ENCODE results near the gene TLR7.

The TLR7 gene

DNA sequence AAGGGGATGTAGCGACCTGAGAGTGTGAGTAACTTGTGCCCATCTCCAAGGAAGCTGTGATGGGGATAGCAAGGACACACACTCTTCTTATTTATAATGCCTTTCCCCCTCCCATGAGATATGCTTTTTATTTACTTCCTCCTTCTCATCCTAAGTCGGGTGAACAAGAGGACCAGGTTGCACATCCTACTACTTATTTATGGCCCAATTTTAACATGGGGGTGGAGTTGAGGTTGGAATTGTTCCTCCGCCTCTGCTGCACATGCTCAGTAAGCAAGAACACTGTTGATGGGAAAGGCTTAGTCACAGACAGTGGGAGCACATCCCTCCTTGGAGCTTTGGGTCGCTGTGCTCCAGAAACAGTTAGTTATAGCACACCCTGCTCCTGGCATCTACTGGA, 24.3 kb downstream of the TLR7 start:
- no peak for DNase-seq (ENCODE audit: low spot score)

DNA sequence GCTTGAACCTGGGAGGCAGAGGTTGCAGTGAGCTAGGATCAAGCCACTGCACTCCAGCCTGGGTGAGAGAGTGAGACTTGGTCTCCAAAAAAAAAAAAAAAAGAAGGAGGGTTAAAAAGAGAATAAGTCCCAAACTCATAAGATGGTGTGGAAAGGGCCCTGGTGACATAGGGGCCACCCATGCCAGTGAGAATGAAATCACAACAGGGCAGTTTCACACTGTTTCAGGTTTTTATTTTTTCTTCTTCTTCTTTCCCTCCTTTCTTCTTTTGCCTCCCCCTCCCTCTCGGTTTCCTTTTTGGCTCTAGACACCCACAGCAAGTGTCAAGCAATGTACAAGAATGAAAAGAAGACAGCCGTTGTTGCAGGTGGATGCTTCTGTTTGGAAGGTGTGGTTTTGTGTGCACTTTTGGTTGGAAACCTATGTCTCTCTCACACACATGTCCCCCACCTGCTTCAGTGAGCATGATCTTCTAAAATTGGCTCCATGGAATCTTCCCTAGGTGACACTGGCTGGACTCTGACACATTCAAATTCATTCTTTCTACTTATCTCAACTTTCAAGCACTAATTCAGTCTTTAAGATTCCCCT, 25.1 kb downstream of the TLR7 start:
- DNase-seq (ENCODE audit: low spot score), result no peak

DNA sequence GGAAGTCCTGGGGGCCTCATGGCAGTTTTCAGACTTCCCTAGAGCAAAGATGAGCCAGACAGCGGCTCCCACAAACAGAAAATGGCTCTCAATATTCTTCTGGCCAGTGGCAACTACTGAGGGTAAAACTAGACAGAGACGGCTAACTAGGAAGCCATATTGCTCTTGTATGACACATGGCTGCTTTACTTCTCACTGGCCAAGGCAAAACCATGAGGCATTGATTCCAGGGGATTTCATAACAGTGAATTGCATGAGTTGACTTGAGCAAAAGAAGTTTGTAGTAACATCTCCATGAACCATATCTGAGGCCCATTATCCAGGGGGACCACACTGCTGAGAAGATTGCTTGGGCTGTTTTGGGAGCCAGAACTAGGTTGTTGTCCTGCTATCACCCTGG, 25.8 kb downstream of the TLR7 start:
- no peak for DNase-seq (ENCODE audit: low spot score)

DNA sequence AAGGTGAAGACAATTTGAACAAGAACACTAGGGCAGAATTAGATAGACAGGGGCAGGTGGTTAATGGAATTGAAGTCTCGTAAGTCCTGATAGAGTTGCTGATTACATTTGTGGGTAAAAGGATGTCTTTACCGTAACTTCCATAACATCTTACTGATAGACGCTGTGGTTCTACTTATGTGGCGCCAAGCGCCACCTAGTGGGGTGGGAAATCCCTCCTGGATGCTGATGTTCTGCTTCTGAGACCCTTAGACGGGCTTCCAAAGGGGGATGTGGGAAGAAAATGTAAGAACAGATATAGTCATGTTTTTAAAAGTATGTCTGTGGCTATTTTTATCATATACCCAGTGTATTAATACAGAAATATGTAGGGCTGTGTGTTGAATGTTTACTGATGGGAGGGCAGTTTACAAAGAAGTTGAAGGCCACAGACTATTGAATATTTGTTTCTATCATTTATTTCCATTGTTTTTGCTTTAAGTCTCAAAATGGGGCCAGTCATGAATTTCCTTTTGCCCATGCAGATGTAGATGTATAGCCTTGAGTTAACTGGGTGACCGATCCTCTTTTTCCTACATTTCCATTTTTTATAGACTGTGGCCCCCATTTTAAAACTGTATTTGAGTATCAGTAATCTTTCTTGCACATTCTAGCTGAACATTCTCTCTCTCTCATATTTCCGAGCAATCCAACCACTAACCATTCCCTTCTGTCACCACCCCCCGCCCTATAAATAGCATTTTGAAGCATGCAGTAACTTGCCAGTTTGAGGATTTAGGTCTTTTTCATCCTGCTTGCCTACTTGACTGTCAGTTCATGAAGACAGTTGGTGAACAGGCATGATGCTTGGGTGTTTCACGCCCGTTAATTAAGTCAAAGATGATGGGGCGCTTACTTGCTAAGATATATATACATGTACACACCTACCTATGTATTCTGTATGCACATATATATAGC, 27.5 kb downstream of the TLR7 start:
- peak; percentile 35 for DNase-seq (ENCODE audit: low spot score)

DNA sequence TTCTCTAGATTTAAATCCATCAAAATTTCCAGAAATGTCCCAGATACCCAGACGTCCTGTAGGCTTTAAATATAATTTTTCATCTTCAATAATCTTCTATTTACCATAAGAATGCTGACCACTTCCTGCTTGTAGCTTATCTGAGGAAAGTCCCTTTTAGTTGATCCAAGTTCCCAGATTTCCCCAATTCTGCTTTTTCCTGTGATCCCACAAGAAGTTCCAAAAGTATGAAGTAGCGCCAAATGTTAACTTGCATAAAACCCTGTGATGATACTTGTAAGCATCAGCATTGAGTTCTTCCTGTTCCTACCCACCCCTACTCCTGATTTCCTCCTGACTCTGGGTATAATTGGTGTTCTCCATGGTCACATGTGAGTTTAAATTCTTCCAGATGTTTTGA, 29.0 kb downstream of the TLR7 start:
- no peak for DNase-seq (ENCODE audit: low spot score)

DNA sequence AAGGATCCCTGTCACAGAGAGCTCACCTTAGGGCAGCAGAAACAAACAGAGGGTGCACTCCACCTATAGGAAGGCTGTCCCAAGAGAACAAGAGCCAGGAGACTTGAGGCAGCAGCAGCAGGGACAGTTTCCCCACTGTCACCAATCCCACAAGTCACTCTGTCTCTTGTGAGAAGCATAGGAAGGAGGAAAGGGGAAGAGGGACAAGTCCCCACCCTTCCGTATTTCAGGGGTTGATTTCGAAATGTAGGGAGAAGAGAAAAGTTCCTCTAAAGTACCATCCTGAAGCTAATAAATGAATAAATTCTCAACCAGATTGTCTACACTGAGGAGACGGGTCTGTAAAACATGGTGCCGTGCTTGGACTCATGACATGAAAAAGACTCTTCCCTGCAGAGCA, 30.1 kb downstream of the TLR7 start:
- no peak for DNase-seq (ENCODE audit: low spot score)

DNA sequence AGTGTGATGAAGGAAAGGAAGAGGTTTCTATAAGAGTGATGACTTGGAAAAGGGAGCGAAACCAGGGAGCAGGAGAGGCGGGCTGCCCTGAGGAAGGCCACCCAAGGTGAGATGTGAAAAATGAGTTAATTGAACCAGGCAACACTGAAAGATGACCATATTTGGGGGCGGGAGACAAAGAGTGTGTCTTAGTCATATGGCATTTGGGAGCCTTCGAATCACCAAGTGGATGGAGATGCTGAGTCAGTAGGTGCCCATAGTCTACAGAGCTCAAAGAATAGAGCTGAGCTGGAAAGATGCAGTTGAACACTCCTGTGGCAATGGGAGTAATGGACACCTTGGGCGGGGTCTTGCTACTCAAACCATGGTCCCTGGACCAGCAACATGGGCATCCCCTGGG, 31.2 kb downstream of the TLR7 start:
- DNase-seq (ENCODE audit: low spot score), result no peak

DNA sequence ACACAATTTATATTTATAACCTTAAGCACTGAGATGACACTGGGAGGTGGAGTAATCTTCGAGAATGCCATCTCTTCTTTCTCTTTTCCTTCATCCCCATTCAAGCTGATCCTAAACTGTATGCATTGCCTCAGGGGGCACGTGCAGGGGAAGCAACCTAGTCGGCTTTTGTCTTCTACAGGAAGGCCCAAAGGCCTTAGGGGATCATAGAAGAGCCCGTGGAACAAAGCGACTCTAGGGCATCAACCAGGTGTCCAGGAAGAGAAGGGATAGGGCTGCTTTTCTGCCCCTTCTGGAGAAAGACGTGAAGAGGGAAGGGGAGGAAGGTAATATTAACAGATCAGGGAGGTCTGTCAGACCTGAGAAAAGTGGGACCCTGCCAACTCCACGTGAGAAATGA, 32.6 kb downstream of the TLR7 start:
- DNase-seq (ENCODE audit: low spot score), result no peak

DNA sequence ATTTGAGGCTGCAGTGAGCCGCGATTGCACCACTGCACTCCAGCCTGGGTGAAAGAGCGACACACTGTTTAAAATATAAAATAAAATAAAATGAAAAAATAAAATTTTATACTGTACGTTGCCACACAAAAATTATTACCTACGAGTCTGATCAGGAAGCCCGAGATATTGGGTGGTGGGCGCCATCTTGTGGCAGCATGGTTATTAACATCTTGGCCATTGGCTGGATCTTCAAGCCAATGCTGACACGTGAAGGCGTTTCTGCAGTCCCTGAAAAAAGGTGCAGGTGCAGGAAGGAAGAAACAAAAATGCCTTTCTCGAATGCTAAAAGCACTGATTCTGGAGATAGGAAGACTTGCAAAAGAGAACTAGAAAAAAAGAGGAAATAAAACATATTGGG, 34.6 kb downstream of the TLR7 start:
- DNase-seq (ENCODE audit: low spot score), result peak; percentile 58

DNA sequence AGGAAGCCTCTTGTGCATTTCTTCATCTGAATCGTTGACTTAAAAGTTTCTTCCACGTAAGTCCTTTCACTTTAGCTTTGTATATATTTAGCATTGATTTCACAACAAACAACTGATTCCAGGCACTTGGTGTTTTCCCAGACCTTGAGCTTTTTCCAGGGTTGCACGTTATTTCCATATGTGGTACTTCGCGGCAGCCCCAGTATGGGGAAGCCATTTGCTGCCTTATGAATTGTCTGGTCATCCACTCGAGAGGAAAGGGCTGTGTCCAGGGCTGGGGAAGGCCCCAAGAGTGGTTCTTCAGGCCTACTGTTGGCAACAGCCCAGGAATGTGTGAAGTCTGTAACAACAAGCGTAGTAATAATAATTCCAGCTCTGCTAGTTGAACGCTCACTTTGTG, 36.8 kb downstream of the TLR7 start:
- DNase-seq (ENCODE audit: low spot score), result no peak

DNA sequence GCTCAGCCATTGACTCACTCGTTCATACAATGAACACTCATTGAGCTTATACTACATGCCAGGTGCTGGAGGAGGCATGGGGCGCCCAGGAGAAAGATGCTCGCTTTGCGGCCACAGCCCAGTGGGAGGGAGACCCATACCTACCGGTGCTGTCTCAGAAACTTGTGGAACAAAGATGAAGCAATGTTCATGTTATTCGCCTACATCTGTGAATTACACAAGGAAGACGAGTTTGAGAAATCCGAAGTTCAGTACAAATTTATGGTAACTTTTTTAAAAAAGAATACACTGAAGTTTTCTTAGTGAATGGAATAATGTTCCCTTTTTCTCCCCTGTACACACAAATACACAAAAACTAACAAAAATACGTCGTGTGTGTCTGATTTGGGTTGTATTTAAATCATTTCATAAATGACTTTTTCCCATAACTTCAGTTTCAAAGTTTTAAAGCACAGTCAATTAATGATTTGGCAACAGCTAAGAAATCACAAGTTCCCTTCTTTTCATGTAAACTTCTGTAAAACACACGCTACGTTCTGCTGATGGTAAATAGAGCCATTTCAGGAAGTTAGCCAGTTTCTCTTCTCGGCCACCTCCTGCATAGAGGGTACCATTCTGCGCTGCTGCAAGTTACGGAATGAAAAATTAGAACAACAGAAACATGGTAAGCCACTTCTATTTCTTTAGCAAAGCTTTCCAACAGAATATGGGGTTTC, 39.3 kb downstream of the TLR7 start, which contains the start of gene TLR8:
Gene TLR8, plus strand, starts transcription at position 575 of the 716 bp plus-strand sequence. Its CDS starts 87 bp downstream, at position 662.
- DNase-seq (ENCODE audit: low spot score), result no peak

DNA sequence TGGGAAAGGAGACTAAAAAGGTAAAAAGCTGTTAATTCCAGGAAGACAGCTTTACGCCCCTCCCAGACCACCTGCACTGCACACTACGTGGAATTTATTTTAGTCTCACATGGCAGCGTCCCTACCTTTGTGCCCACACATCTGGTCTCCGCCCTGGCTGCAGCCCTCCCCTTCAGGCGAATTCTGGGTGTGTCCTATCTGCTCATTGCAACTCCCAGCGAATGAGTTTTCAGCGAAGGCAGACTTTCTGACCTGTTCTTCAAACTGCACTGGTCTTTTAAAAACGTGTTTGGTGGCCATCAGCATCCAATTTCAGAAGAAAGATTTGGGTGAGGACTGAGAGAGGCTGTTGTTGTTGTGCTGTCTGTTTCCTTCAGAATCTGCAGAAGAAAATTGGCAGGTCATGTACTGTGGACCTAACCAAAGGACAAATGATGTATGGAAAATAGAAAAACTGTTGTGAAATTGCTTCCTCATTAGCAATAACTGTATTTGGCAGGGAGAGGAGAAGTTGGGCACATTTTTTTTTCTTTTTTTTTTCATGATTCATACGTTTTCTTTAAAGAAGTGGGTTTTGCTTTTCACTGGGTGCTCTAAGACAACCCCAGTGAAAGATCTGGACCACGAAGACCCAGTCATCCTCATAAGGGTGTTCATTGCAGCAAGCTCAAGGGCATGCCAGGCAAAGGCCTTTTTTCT, 43.7 kb downstream of the TLR7 start:
- DNase-seq (ENCODE audit: low spot score), result no peak

DNA sequence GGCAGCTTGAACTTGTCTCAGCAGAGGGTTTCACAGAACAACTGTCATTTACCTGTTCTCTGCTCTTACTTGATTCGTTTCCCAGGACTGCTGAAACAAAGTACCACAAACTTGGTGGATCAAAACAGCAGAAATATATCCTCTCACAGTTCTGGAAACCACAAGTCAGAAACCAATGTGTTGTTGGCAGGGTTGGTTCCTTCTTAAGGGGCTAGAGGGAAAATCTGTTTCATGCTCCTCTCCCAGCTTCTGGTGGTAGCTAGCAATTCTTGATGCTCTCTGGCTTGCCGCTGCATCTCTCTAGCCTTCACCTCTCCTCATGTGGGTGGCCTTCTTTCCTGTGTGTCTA, 44.2 kb downstream of the TLR7 start:
- DNase-seq (ENCODE audit: low spot score), result no peak

DNA sequence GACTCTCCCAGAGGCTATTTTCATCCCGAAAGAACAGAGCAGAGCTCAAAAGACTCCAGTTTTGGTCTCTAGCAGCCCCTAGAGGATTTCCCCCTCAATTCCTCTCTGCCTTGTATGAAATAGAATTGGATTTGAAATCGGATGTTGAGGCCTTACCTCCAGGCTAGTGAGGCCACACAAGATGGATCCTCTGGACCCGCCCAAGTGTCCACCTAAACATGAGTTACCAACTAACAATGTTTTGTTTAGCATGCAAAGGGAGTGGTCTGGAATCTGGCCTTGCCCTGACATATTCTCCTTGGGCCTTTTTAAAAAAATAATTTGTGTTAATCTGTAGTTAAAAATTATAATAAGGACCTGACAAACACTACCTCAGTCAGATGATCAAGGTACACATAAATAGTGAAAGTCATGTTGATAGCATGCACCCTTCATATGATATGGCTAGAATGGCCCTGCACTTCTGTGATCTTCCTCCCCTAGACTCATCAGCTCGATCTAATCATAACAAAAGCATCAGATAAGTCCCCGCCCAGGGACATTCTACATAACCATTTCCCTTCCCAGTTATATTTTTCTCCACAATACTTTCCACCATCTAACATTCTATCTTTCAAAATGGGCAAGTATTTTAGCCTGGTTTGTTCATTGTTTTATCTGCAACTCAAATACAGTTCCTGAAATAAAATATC, 46.1 kb downstream of the TLR7 start:
- DNase-seq (ENCODE audit: low spot score), result no peak

DNA sequence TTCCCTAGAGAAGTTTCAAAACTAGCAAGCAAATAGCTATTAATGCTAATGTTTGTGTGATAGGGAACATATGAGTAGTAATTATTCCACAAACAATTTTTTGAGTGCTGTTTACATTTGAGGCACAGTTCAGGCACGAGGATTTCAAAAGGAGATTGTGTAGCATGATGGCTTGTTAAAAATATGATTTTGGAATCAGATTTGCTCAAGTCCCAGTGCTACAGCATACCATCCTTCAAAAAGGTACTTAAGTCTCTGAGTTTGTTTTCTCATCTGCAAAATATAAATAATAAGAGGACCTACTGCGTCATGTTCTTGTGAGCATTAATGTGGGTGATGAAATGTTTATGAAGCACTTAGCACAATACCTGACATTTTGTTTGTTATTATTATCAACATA, 50.9 kb downstream of the TLR7 start:
- DNase-seq (ENCODE audit: low spot score), result no peak

DNA sequence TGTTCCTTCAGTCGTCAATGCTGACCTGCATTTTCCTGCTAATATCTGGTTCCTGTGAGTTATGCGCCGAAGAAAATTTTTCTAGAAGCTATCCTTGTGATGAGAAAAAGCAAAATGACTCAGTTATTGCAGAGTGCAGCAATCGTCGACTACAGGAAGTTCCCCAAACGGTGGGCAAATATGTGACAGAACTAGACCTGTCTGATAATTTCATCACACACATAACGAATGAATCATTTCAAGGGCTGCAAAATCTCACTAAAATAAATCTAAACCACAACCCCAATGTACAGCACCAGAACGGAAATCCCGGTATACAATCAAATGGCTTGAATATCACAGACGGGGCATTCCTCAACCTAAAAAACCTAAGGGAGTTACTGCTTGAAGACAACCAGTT, 52.2 kb downstream of the TLR7 start:
- no peak for DNase-seq (ENCODE audit: low spot score)

DNA sequence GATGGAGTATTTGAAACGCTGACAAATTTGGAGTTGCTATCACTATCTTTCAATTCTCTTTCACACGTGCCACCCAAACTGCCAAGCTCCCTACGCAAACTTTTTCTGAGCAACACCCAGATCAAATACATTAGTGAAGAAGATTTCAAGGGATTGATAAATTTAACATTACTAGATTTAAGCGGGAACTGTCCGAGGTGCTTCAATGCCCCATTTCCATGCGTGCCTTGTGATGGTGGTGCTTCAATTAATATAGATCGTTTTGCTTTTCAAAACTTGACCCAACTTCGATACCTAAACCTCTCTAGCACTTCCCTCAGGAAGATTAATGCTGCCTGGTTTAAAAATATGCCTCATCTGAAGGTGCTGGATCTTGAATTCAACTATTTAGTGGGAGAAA, 52.7 kb downstream of the TLR7 start:
- no peak for DNase-seq (ENCODE audit: low spot score)

DNA sequence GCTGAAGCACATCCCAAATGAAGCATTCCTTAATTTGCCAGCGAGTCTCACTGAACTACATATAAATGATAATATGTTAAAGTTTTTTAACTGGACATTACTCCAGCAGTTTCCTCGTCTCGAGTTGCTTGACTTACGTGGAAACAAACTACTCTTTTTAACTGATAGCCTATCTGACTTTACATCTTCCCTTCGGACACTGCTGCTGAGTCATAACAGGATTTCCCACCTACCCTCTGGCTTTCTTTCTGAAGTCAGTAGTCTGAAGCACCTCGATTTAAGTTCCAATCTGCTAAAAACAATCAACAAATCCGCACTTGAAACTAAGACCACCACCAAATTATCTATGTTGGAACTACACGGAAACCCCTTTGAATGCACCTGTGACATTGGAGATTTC, 54.1 kb downstream of the TLR7 start:
- no peak for DNase-seq (ENCODE audit: low spot score)

DNA sequence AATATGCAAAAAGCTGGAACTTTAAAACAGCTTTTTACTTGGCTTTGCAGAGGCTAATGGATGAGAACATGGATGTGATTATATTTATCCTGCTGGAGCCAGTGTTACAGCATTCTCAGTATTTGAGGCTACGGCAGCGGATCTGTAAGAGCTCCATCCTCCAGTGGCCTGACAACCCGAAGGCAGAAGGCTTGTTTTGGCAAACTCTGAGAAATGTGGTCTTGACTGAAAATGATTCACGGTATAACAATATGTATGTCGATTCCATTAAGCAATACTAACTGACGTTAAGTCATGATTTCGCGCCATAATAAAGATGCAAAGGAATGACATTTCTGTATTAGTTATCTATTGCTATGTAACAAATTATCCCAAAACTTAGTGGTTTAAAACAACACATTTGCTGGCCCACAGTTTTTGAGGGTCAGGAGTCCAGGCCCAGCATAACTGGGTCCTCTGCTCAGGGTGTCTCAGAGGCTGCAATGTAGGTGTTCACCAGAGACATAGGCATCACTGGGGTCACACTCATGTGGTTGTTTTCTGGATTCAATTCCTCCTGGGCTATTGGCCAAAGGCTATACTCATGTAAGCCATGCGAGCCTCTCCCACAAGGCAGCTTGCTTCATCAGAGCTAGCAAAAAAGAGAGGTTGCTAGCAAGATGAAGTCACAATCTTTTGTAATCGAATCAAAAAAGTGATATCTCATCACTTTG, 55.2 kb downstream of the TLR7 start:
- DNase-seq (ENCODE audit: low spot score), result no peak

DNA sequence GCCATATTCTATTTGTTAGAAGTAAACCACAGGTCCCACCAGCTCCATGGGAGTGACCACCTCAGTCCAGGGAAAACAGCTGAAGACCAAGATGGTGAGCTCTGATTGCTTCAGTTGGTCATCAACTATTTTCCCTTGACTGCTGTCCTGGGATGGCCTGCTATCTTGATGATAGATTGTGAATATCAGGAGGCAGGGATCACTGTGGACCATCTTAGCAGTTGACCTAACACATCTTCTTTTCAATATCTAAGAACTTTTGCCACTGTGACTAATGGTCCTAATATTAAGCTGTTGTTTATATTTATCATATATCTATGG, 55.7 kb downstream of the TLR7 start:
- DNase-seq (ENCODE audit: low spot score), result no peak

DNA sequence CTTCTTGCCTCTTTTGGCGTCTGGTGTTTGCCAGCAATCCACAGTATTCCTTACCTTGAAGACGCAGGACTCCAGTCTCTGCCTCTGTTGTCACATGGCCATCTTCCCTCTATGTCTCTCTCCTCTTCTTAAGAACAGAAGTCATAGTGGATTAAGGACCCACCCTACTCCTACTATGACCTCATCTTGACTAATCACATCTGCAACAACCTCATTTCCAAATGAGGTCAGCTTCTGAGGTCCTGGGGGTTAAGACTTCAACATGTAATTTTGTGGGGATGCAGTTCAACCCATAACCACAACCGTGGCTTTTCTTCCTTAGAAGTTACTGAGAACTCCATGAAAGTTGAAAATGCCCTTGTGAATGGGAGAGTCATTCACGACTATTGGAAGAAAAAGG, 62.8 kb downstream of the TLR7 start:
- no peak for DNase-seq (ENCODE audit: low spot score)

Data from CD4-positive, alpha-beta T cell treated with Interleukin-15 for 4 hours (primary cell).